Psoas muscle (tissue), 8 donors: Measurements from ENCODE around the gene MAML3. TPM values are rescaled to one million over a fixed set of nuclear protein-coding genes. Genes with fewer than 3 reads are reported as not detected.

Experiments
- ATAC-seq, 4 donors: fragments of 200-7000 bp; cut with Tn5 transposase; one replicate each; pipeline ENCODE4 v1.9.1; 2020; ENCODE audit warnings: moderate library complexity in 3 of 4, mild to moderate bottlenecking in 2 of 4
- DNase-seq, 2 donors: peaks; one replicate each; pipeline ENCODE4 v3.0.0-alpha.2; 2020
- H3K27ac ChIP-seq: fragments of 200-600 bp; one replicate; pipeline ENCODE4 v1.8.0; 2022
- H3K27me3 ChIP-seq, 3 donors: fragments of 200-600 bp in 1 of 3; one replicate each; pipeline versions ENCODE4 v1.6.1 to v1.8.0; 2013 to 2022; ENCODE audit warnings: low read length in 2 of 3, mild to moderate bottlenecking in 2 of 3, moderate library complexity in 1 of 3; ENCODE audit not compliant: insufficient read depth in 3 of 3
- H3K36me3 ChIP-seq, 2 donors: fragments of 200-600 bp in 1 of 2; one replicate each; pipeline versions ENCODE4 v1.6.1 to v1.8.0; 2013 to 2022; ENCODE audit warnings: low read depth in 1 of 2, mild to moderate bottlenecking in 1 of 2, moderate library complexity in 1 of 2; ENCODE audit not compliant: insufficient read depth in 1 of 2
- H3K4me1 ChIP-seq: fragments of 200-600 bp; one replicate; pipeline ENCODE4 v1.8.0; 2022
- H3K4me3 ChIP-seq: fragments of 200-600 bp; one replicate; pipeline ENCODE4 v1.8.0; 2022; ENCODE audit warnings: mild to moderate bottlenecking
- H3K9me3 ChIP-seq: fragments of 200-600 bp; one replicate; pipeline ENCODE4 v1.8.0; 2022
- CTCF ChIP-seq: fragments of 200-600 bp; IDR thresholded peaks from one replicate; pipeline ENCODE4 v1.8.0; 2022; ENCODE audit warnings: antibody characterized with exemption
- WGBS, 3 donors: extraction: QIAGEN DNeasy Blood & Tissue Kit; methylation state at CpG; one replicate each; pipeline versions ENCODE4 v1.1.6 to v1.1.7; 2013; 5-methylcytosine and 5-hydroxymethylcytosine counted together
- intact Hi-C, 2 donors: fragments of 100-400 bp; cut with DNase I; formaldehyde crosslinking; loops; one replicate each; pipeline versions ENCODE4 v1.11.0 to v1.14.2; 2022
- polyA plus RNA-seq, 3 donors: library from polyadenylated mRNA; stranded (reverse); fragments of 200-250 nt; gene quantifications; one replicate each; pipeline ENCODE4 v1.2.3, GENCODE V29; 2013
- total RNA-seq, 4 donors: library from RNA; stranded (reverse); fragmentation: NEBNext Ultra II Directional in 2 of 4; extraction: Animal tissue kit (Norgen Biotek cat#: 25700) in 2 of 4; gene quantifications; one replicate each; pipeline versions ENCODE4 v1.2.1 to v1.2.4, GENCODE V29; 2021 to 2023
- donor health status: healthy with polysubstance abuse.
- donor health status: DM: no; HTN: no; CAD: no; lungs with moderate emphysema.
- donor health status: Bipolar disorder and iron deficiency.
- donor health status: healthy.
- donor health status: DM: yes; HTN: yes; CAD: no.
- donor health status: DM: no; HTN: no; CAD: no.
- donor health status: DM: no; HTN: no; CAD: no.
- donor health status: DM: yes; HTN: yes; CAD: no.

MAML3 gene
- total and polyA plus RNA-seq, 7 donors, result 0.43 to 2.7 (median 0.74) TPM

- Histone ChIP-seq H3K27me3 (no peaks in the 10 kb centered on the region), H3K4me3 (peak overlapping the region; percentile 61), H3K4me1 (peaks cover 8% of the 10 kb centered on the region), H3K27ac (peak overlapping the region; percentile 57), H3K36me3 (no peaks in the 10 kb centered on the region), H3K9me3 (no peaks in the 10 kb centered on the region)
- WGBS, 3 donors, result 39 to 49% (median 41%) methylated on average over 6 of the region's 6 CpGs
- no peak for TF ChIP-seq CTCF
- intact Hi-C loops, result loop anchor here in 1 of 2 donors (10.0 kb wide), 1 partner anchor 321 kb away; no protein-coding TSS in a partner anchor
- DNase-seq (no peak), ATAC-seq (peak; percentile 6 to 26 (median 22))
Observed at GRCh38 chr4:140003876-140004548, 150.0 kb downstream of the MAML3 start.

GRCh38 chr4:140000232-140000631 lies 153.8 kb downstream of the MAML3 start:
- H3K4me1 ChIP-seq, result peaks cover 7% of the 10 kb centered on the region
- ATAC-seq, result no peak
- no peak overlapping the region for H3K4me3 ChIP-seq
- H3K27me3 ChIP-seq, result no peaks in the 10 kb centered on the region
- no peak overlapping the region for H3K27ac ChIP-seq
- WGBS, 3 donors, result 59 to 90% (median 65%) methylated on average over 1 of the region's 1 CpG
- no peak for TF ChIP-seq CTCF
- intact Hi-C loops, result loop anchor here in 1 of 2 donors (10.0 kb wide), 1 partner anchor 325 kb away; no protein-coding TSS in a partner anchor
- H3K9me3 ChIP-seq, result no peaks in the 10 kb centered on the region
- no peaks in the 10 kb centered on the region for H3K36me3 ChIP-seq
- no peak for DNase-seq

- DNase-seq (peak in 1 of 2 donors; percentile 48), ATAC-seq (peak; percentile 81 to 89 (median 86))
- TF ChIP-seq CTCF, result no peak
- no peaks in the 10 kb centered on the region for H3K9me3 ChIP-seq
- intact Hi-C loops, result loop anchor here in 1 of 2 donors (10.0 kb wide), 2 partner anchors 64 to 1144 kb away; no protein-coding TSS in a partner anchor
- H3K36me3 ChIP-seq, result no peaks in the 10 kb centered on the region
- no peaks in the 10 kb centered on the region for H3K27me3 ChIP-seq
- peak overlapping the region; percentile 6 for H3K27ac ChIP-seq
- peaks cover 19% of the 10 kb centered on the region for H3K4me1 ChIP-seq
- H3K4me3 ChIP-seq, result no peak overlapping the region
- 61 to 64% (median 61%) methylated on average over 17 of the region's 17 CpGs for WGBS, 3 donors
Observed at GRCh38 chr4:139988863-139989765, 164.9 kb downstream of the MAML3 start.

- 70 to 85% (median 82%) methylated on average over 7 of the region's 7 CpGs for WGBS, 3 donors
Observed at GRCh38 chr4:139987502-139987850, 166.5 kb downstream of the MAML3 start.

More at GRCh38 chr4:139987502-139987850, 166.5 kb downstream of the MAML3 start:
- H3K27me3 ChIP-seq, result no peaks in the 10 kb centered on the region
- ATAC-seq (peak; percentile 69 to 89 (median 76)), DNase-seq (peak in 1 of 2 donors; percentile 27)
- H3K4me1 ChIP-seq, result peaks cover 19% of the 10 kb centered on the region
- no peaks in the 10 kb centered on the region for H3K9me3 ChIP-seq
- H3K27ac ChIP-seq, result no peak overlapping the region
- TF ChIP-seq CTCF, result no peak
- intact Hi-C loops, result loop anchor here in 1 of 2 donors (10.0 kb wide), 2 partner anchors 63 to 1143 kb away; no protein-coding TSS in a partner anchor
- no peak overlapping the region for H3K4me3 ChIP-seq
- H3K36me3 ChIP-seq, result no peaks in the 10 kb centered on the region
